ENCODE data around the gene HOXC12.

HOXC12 gene

GRCh38 chr12:53967421-53967925 is 12.8 kb downstream of the HOXC12 start:
- TF ChIP-seq POLR2A (IDR thresholded peaks at IDR 0.05; ENCODE audit: low read length) = no peak
- TF ChIP-seq GATA1 (IDR thresholded peaks at IDR 0.05; ENCODE audit: low read depth, low read length) = no peak
- no peak for DNase-seq

GRCh38 chr12:53968214-53969127 is 13.8 kb downstream of the HOXC12 start:
- TF ChIP-seq POLR2A (IDR thresholded peaks at IDR 0.05; ENCODE audit: low read length) = no peak
- no peak for TF ChIP-seq GATA1 (IDR thresholded peaks at IDR 0.05; ENCODE audit: low read depth, low read length)
- no peak for DNase-seq

GRCh38 chr12:53969588-53970259 is 15.0 kb downstream of the HOXC12 start:
- DNase-seq = no peak
- TF ChIP-seq GATA1 (IDR thresholded peaks at IDR 0.05; ENCODE audit: low read depth, low read length) = no peak
- no peak for TF ChIP-seq POLR2A (IDR thresholded peaks at IDR 0.05; ENCODE audit: low read length)

GRCh38 chr12:53970451-53970850 is 15.7 kb downstream of the HOXC12 start:
- no peak for TF ChIP-seq POLR2A (IDR thresholded peaks at IDR 0.05; ENCODE audit: low read length)
- no peak for TF ChIP-seq GATA1 (IDR thresholded peaks at IDR 0.05; ENCODE audit: low read depth, low read length)
- no peak for DNase-seq

GRCh38 chr12:53971129-53971528 is 16.4 kb downstream of the HOXC12 start:
- TF ChIP-seq POLR2A (IDR thresholded peaks at IDR 0.05; ENCODE audit: low read length) = no peak
- no peak for TF ChIP-seq GATA1 (IDR thresholded peaks at IDR 0.05; ENCODE audit: low read depth, low read length)
- no peak for DNase-seq

GRCh38 chr12:53971686-53972085 is 17.0 kb downstream of the HOXC12 start:
- TF ChIP-seq GATA1 (IDR thresholded peaks at IDR 0.05; ENCODE audit: low read depth, low read length) = no peak
- no peak for TF ChIP-seq POLR2A (IDR thresholded peaks at IDR 0.05; ENCODE audit: low read length)

GRCh38 chr12:53972152-53972702 is 17.5 kb downstream of the HOXC12 start:
- no peak for TF ChIP-seq POLR2A (IDR thresholded peaks at IDR 0.05; ENCODE audit: low read length)
- no peak for TF ChIP-seq GATA1 (IDR thresholded peaks at IDR 0.05; ENCODE audit: low read depth, low read length)
- DNase-seq = no peak

More at GRCh38 chr12:53971686-53972085, 17.0 kb downstream of the HOXC12 start:
- DNase-seq = no peak

- no peak for TF ChIP-seq GATA1 (IDR thresholded peaks at IDR 0.05; ENCODE audit: low read depth, low read length)
- no peak for TF ChIP-seq POLR2A (IDR thresholded peaks at IDR 0.05; ENCODE audit: low read length)
- no peak for DNase-seq
Observed at GRCh38 chr12:53972722-53973235, 18.1 kb downstream of the HOXC12 start, which contains the start of gene HOXC11. Gene HOXC11 (plus strand): TSS chr12:53973126. CDS start chr12:53973242, 116 bp downstream.

GRCh38 chr12:53973236-53974042 is 18.7 kb downstream of the HOXC12 start:
- DNase-seq = no peak
- TF ChIP-seq GATA1 (IDR thresholded peaks at IDR 0.05; ENCODE audit: low read depth, low read length) (no peak), POLR2A (IDR thresholded peaks at IDR 0.05; ENCODE audit: low read length) (no peak)

GRCh38 chr12:53974084-53975063 is 19.7 kb downstream of the HOXC12 start, which contains the start of gene HOTAIR:
Gene HOTAIR (minus strand): TSS chr12:53974954.
- TF ChIP-seq GATA1 (IDR thresholded peaks at IDR 0.05; ENCODE audit: low read depth, low read length) = no peak
- TF ChIP-seq POLR2A (IDR thresholded peaks at IDR 0.05; ENCODE audit: low read length) = no peak
- DNase-seq = no peak

- no peak for TF ChIP-seq POLR2A (IDR thresholded peaks at IDR 0.05; ENCODE audit: low read length)
- no peak for TF ChIP-seq GATA1 (IDR thresholded peaks at IDR 0.05; ENCODE audit: low read depth, low read length)
- no peak for DNase-seq
Observed at GRCh38 chr12:53975064-53975471, 20.4 kb downstream of the HOXC12 start.
